ENCODE results near the gene ABCF3. TPM values are rescaled to one million over a fixed set of nuclear protein-coding genes. Genes with fewer than 3 reads are reported as not detected.
A peak's percentile ranks its signal among the peaks of the same experiment; 100 is the strongest.

The ABCF3 gene
- total RNA-seq, 1 donor from 2014 or later: 93.3 TPM

DNA sequence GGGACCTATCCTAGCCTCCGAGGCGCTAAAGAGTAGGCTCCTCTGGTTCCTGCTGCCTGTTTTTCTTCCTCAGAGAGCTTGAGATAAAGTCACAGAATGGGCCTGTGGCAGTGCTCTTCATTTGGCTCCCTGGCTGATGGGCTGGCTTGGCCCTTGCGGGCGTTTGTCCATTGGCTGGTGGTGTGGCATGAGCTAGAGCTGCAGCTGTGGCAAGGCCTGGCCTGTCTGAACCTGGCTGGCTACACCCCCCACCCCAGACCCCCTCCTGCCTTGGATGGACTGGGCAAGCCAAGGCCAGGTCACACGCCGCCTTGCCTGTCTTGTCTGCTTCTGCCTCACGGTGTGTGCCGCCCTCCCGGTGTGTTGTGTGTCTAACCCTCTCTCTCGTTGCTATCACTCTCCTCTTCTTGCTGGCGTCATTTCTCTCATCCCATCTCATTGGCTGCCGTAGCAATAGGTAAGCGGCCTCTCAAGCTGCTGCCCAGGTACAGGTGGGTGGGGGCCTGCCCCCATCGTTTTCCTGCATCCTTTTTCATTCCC lies 8.2 kb upstream of the ABCF3 start:
- TF ChIP-seq CTCF (IDR thresholded peaks at IDR 0.05): no peak
- peaks cover 55 to 57% of the 10 kb centered on the region in 2 donors for H3K36me3 ChIP-seq
- no peaks in the 10 kb centered on the region for H3K27me3 ChIP-seq
- peak overlapping the region; percentile 91 to 96 for H3K27ac ChIP-seq
- intact Hi-C loops (cut with DNase I): loop anchor here (10.0 kb wide), 1 partner anchor 293 kb away; the partner anchor contains the start of gene PARL
- no peaks in the 10 kb centered on the region for H3K9me3 ChIP-seq
- H3K4me3 ChIP-seq: peak overlapping the region in 1 of 2 donors; percentile 97
- peaks cover 11 to 18% of the 10 kb centered on the region in 2 donors for H3K4me1 ChIP-seq
- peak in 1 of 2 donors; percentile 58 for DNase-seq (ENCODE audit: low spot score in 2 of 2)

- no peaks in the 10 kb centered on the region for H3K27me3 ChIP-seq
- peaks cover 11 to 18% of the 10 kb centered on the region in 2 donors for H3K4me1 ChIP-seq
- intact Hi-C loops (cut with DNase I): loop anchor here (10.0 kb wide), 1 partner anchor 294 kb away; the partner anchor contains the start of gene PARL
- DNase-seq (ENCODE audit: low spot score in 2 of 2): no peak
- H3K4me3 ChIP-seq: no peak overlapping the region
- H3K9me3 ChIP-seq: no peaks in the 10 kb centered on the region
- TF ChIP-seq CTCF (IDR thresholded peaks at IDR 0.05): no peak
- H3K27ac ChIP-seq: peak overlapping the region in 1 of 2 donors; percentile 91
- peaks cover 62 to 65% of the 10 kb centered on the region in 2 donors for H3K36me3 ChIP-seq
Observed at GRCh38 chr3:184178521-184179138, 7.4 kb upstream of the ABCF3 start.

- no peaks in the 10 kb centered on the region for H3K27me3 ChIP-seq
- peaks cover 69 to 70% of the 10 kb centered on the region in 2 donors for H3K36me3 ChIP-seq
- H3K4me3 ChIP-seq: no peak overlapping the region
- H3K9me3 ChIP-seq: no peaks in the 10 kb centered on the region
- H3K27ac ChIP-seq: no peak overlapping the region
- peak in 1 of 2 donors; percentile 60 for DNase-seq (ENCODE audit: low spot score in 2 of 2)
- H3K4me1 ChIP-seq: peaks cover 7 to 19% of the 10 kb centered on the region in 2 donors
- intact Hi-C loops (cut with DNase I): no loop called here
- TF ChIP-seq CTCF (IDR thresholded peaks at IDR 0.05): no peak
Observed at GRCh38 chr3:184180165-184180564, 5.8 kb upstream of the ABCF3 start.

DNA sequence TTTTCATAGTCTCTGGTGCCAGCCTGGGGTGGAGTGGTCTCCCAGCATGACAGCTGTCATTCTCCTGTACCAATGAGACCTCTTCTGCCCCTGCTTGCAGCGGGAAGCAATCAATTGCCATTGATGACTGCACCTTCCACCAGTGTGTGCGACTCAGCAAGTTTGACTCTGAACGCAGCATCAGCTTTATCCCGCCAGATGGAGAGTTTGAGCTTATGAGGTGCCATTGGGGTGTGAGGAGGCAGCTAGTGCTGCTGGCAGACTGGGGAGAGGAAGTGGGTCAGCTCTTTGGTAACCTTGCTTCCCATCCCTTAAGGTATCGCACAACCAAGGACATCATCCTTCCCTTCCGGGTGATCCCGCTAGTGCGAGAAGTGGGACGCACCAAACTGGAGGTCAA lies 4.4 kb upstream of the ABCF3 start:
- peaks cover 7 to 15% of the 10 kb centered on the region in 2 donors for H3K4me1 ChIP-seq
- H3K36me3 ChIP-seq: peaks cover 69 to 70% of the 10 kb centered on the region in 2 donors
- H3K4me3 ChIP-seq: no peak overlapping the region
- no peaks in the 10 kb centered on the region for H3K9me3 ChIP-seq
- H3K27ac ChIP-seq: no peak overlapping the region
- DNase-seq (ENCODE audit: low spot score in 2 of 2): no peak
- TF ChIP-seq CTCF (IDR thresholded peaks at IDR 0.05): no peak
- intact Hi-C loops (cut with DNase I): no loop called here
- no peaks in the 10 kb centered on the region for H3K27me3 ChIP-seq

- Histone ChIP-seq H3K36me3 (peaks cover 58 to 66% of the 10 kb centered on the region in 2 donors), H3K27ac (no peak overlapping the region), H3K9me3 (no peaks in the 10 kb centered on the region), H3K4me3 (no peak overlapping the region), H3K4me1 (peaks cover 0 to 16% of the 10 kb centered on the region in 2 donors), H3K27me3 (no peaks in the 10 kb centered on the region)
- no peak for DNase-seq (ENCODE audit: low spot score in 2 of 2)
- intact Hi-C loops (cut with DNase I): loop anchor here (2.0 kb wide), 1 partner anchor 49 kb away; the partner anchor contains the start of gene EIF2B5
- TF ChIP-seq CTCF (IDR thresholded peaks at IDR 0.05): no peak
Observed at GRCh38 chr3:184183679-184184078, 2.3 kb upstream of the ABCF3 start.
